ENCODE results near the gene GLIPR1L2.

Gene GLIPR1L2

GRCh38 chr12:75427491-75427890 lies 36.6 kb downstream of the GLIPR1L2 start:
- TF ChIP-seq CTCF (conservative IDR thresholded peaks at IDR 0.05; ENCODE audit: low read depth, low read length) = no peak
- H3K4me1 ChIP-seq (ENCODE audit: low read depth, poor library complexity, severe bottlenecking) = no peaks in the 10 kb centered on the region
- no peaks in the 10 kb centered on the region for H4K20me1 ChIP-seq (ENCODE audit: insufficient read depth)

GRCh38 chr12:75428767-75429166 lies 37.9 kb downstream of the GLIPR1L2 start:
- H3K9ac ChIP-seq = no peak overlapping the region
- no peak overlapping the region for H3K4me2 ChIP-seq
- H3K79me2 ChIP-seq (ENCODE audit: insufficient read depth, low read depth) = no peaks in the 10 kb centered on the region

More at GRCh38 chr12:75427491-75427890, 36.6 kb downstream of the GLIPR1L2 start:
- no peak overlapping the region for H2AFZ ChIP-seq (ENCODE audit: low read depth)
- H3K9ac ChIP-seq = no peak overlapping the region
- no peak overlapping the region for H3K27ac ChIP-seq
- H3K4me3 ChIP-seq (IDR thresholded peaks at IDR 0.05; ENCODE audit: insufficient read depth, low read depth, low read length) = no peak overlapping the region
- H3K27me3 ChIP-seq (ENCODE audit: insufficient read depth, low read depth) = no peaks in the 10 kb centered on the region
- no peaks in the 10 kb centered on the region for H3K36me3 ChIP-seq (ENCODE audit: insufficient read depth)
- no peaks in the 10 kb centered on the region for H3K79me2 ChIP-seq (ENCODE audit: insufficient read depth, low read depth)
- H3K4me2 ChIP-seq = no peak overlapping the region

GRCh38 chr12:75432924-75433323 lies 42.0 kb downstream of the GLIPR1L2 start:
- Histone ChIP-seq H2AFZ (ENCODE audit: low read depth) (no peak overlapping the region), H3K27me3 (ENCODE audit: insufficient read depth, low read depth) (no peaks in the 10 kb centered on the region)
- TF ChIP-seq CTCF (conservative IDR thresholded peaks at IDR 0.05; ENCODE audit: low read depth, low read length) = no peak

More at GRCh38 chr12:75428767-75429166, 37.9 kb downstream of the GLIPR1L2 start:
- Histone ChIP-seq H2AFZ (ENCODE audit: low read depth) (no peak overlapping the region), H4K20me1 (ENCODE audit: insufficient read depth) (no peaks in the 10 kb centered on the region), H3K36me3 (ENCODE audit: insufficient read depth) (no peaks in the 10 kb centered on the region), H3K4me1 (ENCODE audit: low read depth, poor library complexity, severe bottlenecking) (no peaks in the 10 kb centered on the region), H3K27me3 (ENCODE audit: insufficient read depth, low read depth) (no peaks in the 10 kb centered on the region), H3K27ac (no peak overlapping the region), H3K4me3 (IDR thresholded peaks at IDR 0.05; ENCODE audit: insufficient read depth, low read depth, low read length) (no peak overlapping the region)
- no peak for TF ChIP-seq CTCF (conservative IDR thresholded peaks at IDR 0.05; ENCODE audit: low read depth, low read length)

GRCh38 chr12:75437564-75437963 lies 46.7 kb downstream of the GLIPR1L2 start:
- Histone ChIP-seq H3K9ac (no peak overlapping the region), H3K4me2 (no peak overlapping the region), H3K4me1 (ENCODE audit: low read depth, poor library complexity, severe bottlenecking) (no peaks in the 10 kb centered on the region), H3K79me2 (ENCODE audit: insufficient read depth, low read depth) (no peaks in the 10 kb centered on the region), H2AFZ (ENCODE audit: low read depth) (no peak overlapping the region), H3K27me3 (ENCODE audit: insufficient read depth, low read depth) (no peaks in the 10 kb centered on the region), H4K20me1 (ENCODE audit: insufficient read depth) (no peaks in the 10 kb centered on the region), H3K36me3 (ENCODE audit: insufficient read depth) (no peaks in the 10 kb centered on the region), H3K27ac (no peak overlapping the region), H3K4me3 (IDR thresholded peaks at IDR 0.05; ENCODE audit: insufficient read depth, low read depth, low read length) (no peak overlapping the region)
- TF ChIP-seq CTCF (conservative IDR thresholded peaks at IDR 0.05; ENCODE audit: low read depth, low read length) = 0 out of 2 replicates have a peak, but pooled peaks have one; percentile 13

More at GRCh38 chr12:75432924-75433323, 42.0 kb downstream of the GLIPR1L2 start:
- H3K9ac ChIP-seq = no peak overlapping the region
- H3K4me2 ChIP-seq = no peak overlapping the region
- no peak overlapping the region for H3K27ac ChIP-seq
- no peaks in the 10 kb centered on the region for H3K36me3 ChIP-seq (ENCODE audit: insufficient read depth)
- H4K20me1 ChIP-seq (ENCODE audit: insufficient read depth) = no peaks in the 10 kb centered on the region
- no peaks in the 10 kb centered on the region for H3K79me2 ChIP-seq (ENCODE audit: insufficient read depth, low read depth)
- no peaks in the 10 kb centered on the region for H3K4me1 ChIP-seq (ENCODE audit: low read depth, poor library complexity, severe bottlenecking)
- H3K4me3 ChIP-seq (IDR thresholded peaks at IDR 0.05; ENCODE audit: insufficient read depth, low read depth, low read length) = no peak overlapping the region

Data from KMS-11 (cell line).